SK-N-SH treated with all-trans-retinoic acid at 6 μM for 48 hours (cell line): Measurements from ENCODE around the gene ZNF791.
"Not testable (repeated sequence)": the region's sequence is repeated elsewhere in the genome, so short reads cannot be mapped to it uniquely, and the experiment has no call there.

Source experiments
- ATAC-seq: fragments of 200-7000 bp; cut with Tn5 transposase; 3 replicates; pipeline ENCODE4 v1.9.1; 2020; ENCODE audit warnings: mild to moderate bottlenecking, moderate library complexity
- ARNTL ChIP-seq: fragments of 450-650 bp; formaldehyde crosslinking; IDR thresholded peaks from 2 replicates; pipeline ENCODE4 v1.5.0; 2020; ENCODE audit warnings: low read depth, mild to moderate bottlenecking, moderate library complexity, borderline replicate concordance
- BACH2 ChIP-seq: fragments of 250-450 bp; sonication (Bioruptor Pico); IDR thresholded peaks from 2 replicates; pipeline ENCODE4 v1.9.0; 2021; ENCODE audit warnings: mild to moderate bottlenecking, borderline replicate concordance
- CREB5 ChIP-seq: fragments of 250-450 bp; sonication (Bioruptor Pico); IDR thresholded peaks from 2 replicates; pipeline ENCODE4 v1.5.1; 2020; ENCODE audit warnings: low read depth, mild to moderate bottlenecking, moderate library complexity
- CSDC2 ChIP-seq: fragments of 250-450 bp; sonication (Bioruptor Pico); IDR thresholded peaks from 2 replicates; pipeline ENCODE4 v1.5.0; 2020; ENCODE audit warnings: mild to moderate bottlenecking, moderate library complexity
- CSRNP3 ChIP-seq: fragments of 250-450 bp; sonication (Bioruptor Pico); IDR thresholded peaks from 2 replicates; pipeline ENCODE4 v1.5.1; 2021; ENCODE audit warnings: mild to moderate bottlenecking, moderate library complexity
- ESRRG ChIP-seq: fragments of 250-450 bp; sonication (Bioruptor Pico); IDR thresholded peaks from 2 replicates; pipeline ENCODE4 v1.6.1; 2021; ENCODE audit warnings: mild to moderate bottlenecking
- GLIS3 ChIP-seq: fragments of 250-450 bp; sonication (Bioruptor Pico); IDR thresholded peaks from 2 replicates; pipeline ENCODE4 v1.5.0; 2020; ENCODE audit warnings: mild to moderate bottlenecking, moderate library complexity
- ISL1 ChIP-seq: fragments of 250-450 bp; sonication (Bioruptor Pico); IDR thresholded peaks from 2 replicates; pipeline ENCODE4 v2.1.2; 2022; ENCODE audit warnings: mild to moderate bottlenecking, moderate library complexity
- OSR1 ChIP-seq: fragments of 250-450 bp; sonication (Bioruptor Pico); IDR thresholded peaks from 2 replicates; pipeline ENCODE4 v1.8.0; 2022; ENCODE audit warnings: moderate library complexity, mild to moderate bottlenecking, inconsistent platforms
- PPARA ChIP-seq: fragments of 250-450 bp; sonication (Bioruptor Pico); IDR thresholded peaks from 2 replicates; pipeline ENCODE4 v1.5.0; 2020; ENCODE audit warnings: mild to moderate bottlenecking, borderline replicate concordance
- RARB ChIP-seq: fragments of 250-450 bp; sonication (Bioruptor Pico); IDR thresholded peaks from 2 replicates; pipeline ENCODE4 v1.8.0; 2021; ENCODE audit warnings: mild to moderate bottlenecking, moderate library complexity
- SNAI2 ChIP-seq: fragments of 250-450 bp; sonication (Bioruptor Pico); IDR thresholded peaks from 2 replicates; pipeline ENCODE4 v1.5.0; 2020; ENCODE audit warnings: mild to moderate bottlenecking, moderate library complexity
- TCF4 ChIP-seq: fragments of 250-450 bp; sonication (Bioruptor Pico); IDR thresholded peaks from 2 replicates; pipeline ENCODE4 v1.8.0; 2021; ENCODE audit warnings: mild to moderate bottlenecking, moderate library complexity, borderline replicate concordance
- TOX ChIP-seq: fragments of 250-450 bp; sonication (Bioruptor Pico); IDR thresholded peaks from 2 replicates; pipeline ENCODE4 v1.8.0; 2021; ENCODE audit warnings: mild to moderate bottlenecking, moderate library complexity, borderline replicate concordance
- ZC3H10 ChIP-seq: fragments of 250-450 bp; sonication (Bioruptor Pico); IDR thresholded peaks from 2 replicates; pipeline ENCODE4 v1.5.1; 2021; ENCODE audit warnings: mild to moderate bottlenecking, moderate library complexity
- ZFP3 ChIP-seq: fragments of 250-450 bp; sonication (Bioruptor Pico); IDR thresholded peaks from 2 replicates; pipeline ENCODE4 v1.5.0; 2020; ENCODE audit warnings: mild to moderate bottlenecking, moderate library complexity
- ZFP30 ChIP-seq: fragments of 450-650 bp; formaldehyde crosslinking; IDR thresholded peaks from 2 replicates; pipeline ENCODE4 v1.5.0; 2022; ENCODE audit warnings: mild to moderate bottlenecking, moderate library complexity
- ZNF565 ChIP-seq: fragments of 450-650 bp; formaldehyde crosslinking; conservative IDR thresholded peaks from 2 replicates; pipeline ENCODE4 v1.5.0; 2020; ENCODE audit warnings: low read depth, mild to moderate bottlenecking, moderate library complexity
- ZNF70 ChIP-seq: fragments of 450-650 bp; formaldehyde crosslinking; IDR thresholded peaks from 2 replicates; pipeline ENCODE4 v1.5.0; 2020; ENCODE audit warnings: mild to moderate bottlenecking, moderate library complexity
- ZNF8 ChIP-seq: fragments of 450-650 bp; formaldehyde crosslinking; IDR thresholded peaks from 2 replicates; pipeline ENCODE4 v1.5.0; 2020; ENCODE audit warnings: mild to moderate bottlenecking, moderate library complexity
- TF ChIP-seq, protein P1 (sequence below): fragments of 250-450 bp; sonication (Bioruptor Pico); IDR thresholded peaks from 2 replicates; pipeline ENCODE4 v1.8.0; 2021; ENCODE audit warnings: low read depth, mild to moderate bottlenecking, moderate library complexity, borderline replicate concordance
- TF ChIP-seq, protein P2 (sequence below): fragments of 250-450 bp; sonication (Bioruptor Pico); IDR thresholded peaks from 2 replicates; pipeline ENCODE4 v1.8.0; 2020; ENCODE audit warnings: mild to moderate bottlenecking, moderate library complexity, borderline replicate concordance
- TF ChIP-seq, protein P3 (sequence below): fragments of 250-450 bp; sonication (Bioruptor Pico); IDR thresholded peaks from 2 replicates; pipeline ENCODE4 v1.5.0; 2020; ENCODE audit warnings: mild to moderate bottlenecking, moderate library complexity

The ZNF791 gene

GRCh38 chr19:12642506-12642905 lies 31.8 kb downstream of the ZNF791 start:
- TF ChIP-seq GLIS3 (no peak), TOX (no peak), SNAI2 (CRISPR knock-in tag) (no peak), CSDC2 (no peak), ZC3H10 (CRISPR knock-in tag) (no peak), ZNF8 (CRISPR knock-in tag) (no peak), ISL1 (CRISPR knock-in tag) (no peak), OSR1 (CRISPR knock-in tag) (no peak), CSRNP3 (CRISPR knock-in tag) (no peak), ZNF565 (CRISPR knock-in tag) (no peak), ESRRG (CRISPR knock-in tag) (no peak), ZFP30 (no peak), ARNTL (no peak), PPARA (CRISPR knock-in tag) (no peak), BACH2 (CRISPR knock-in tag) (no peak)
- TF ChIP-seq, protein P1, sequence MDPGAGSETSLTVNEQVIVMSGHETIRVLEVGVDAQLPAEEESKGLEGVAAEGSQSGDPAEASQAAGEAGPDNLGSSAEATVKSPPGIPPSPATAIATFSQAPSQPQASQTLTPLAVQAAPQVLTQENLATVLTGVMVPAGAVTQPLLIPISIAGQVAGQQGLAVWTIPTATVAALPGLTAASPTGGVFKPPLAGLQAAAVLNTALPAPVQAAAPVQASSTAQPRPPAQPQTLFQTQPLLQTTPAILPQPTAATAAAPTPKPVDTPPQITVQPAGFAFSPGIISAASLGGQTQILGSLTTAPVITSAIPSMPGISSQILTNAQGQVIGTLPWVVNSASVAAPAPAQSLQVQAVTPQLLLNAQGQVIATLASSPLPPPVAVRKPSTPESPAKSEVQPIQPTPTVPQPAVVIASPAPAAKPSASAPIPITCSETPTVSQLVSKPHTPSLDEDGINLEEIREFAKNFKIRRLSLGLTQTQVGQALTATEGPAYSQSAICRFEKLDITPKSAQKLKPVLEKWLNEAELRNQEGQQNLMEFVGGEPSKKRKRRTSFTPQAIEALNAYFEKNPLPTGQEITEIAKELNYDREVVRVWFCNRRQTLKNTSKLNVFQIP (CRISPR knock-in tag) = no peak
- TF ChIP-seq, protein P2, sequence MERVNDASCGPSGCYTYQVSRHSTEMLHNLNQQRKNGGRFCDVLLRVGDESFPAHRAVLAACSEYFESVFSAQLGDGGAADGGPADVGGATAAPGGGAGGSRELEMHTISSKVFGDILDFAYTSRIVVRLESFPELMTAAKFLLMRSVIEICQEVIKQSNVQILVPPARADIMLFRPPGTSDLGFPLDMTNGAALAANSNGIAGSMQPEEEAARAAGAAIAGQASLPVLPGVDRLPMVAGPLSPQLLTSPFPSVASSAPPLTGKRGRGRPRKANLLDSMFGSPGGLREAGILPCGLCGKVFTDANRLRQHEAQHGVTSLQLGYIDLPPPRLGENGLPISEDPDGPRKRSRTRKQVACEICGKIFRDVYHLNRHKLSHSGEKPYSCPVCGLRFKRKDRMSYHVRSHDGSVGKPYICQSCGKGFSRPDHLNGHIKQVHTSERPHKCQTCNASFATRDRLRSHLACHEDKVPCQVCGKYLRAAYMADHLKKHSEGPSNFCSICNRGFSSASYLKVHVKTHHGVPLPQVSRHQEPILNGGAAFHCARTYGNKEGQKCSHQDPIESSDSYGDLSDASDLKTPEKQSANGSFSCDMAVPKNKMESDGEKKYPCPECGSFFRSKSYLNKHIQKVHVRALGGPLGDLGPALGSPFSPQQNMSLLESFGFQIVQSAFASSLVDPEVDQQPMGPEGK (CRISPR knock-in tag) = no peak
- TF ChIP-seq, protein P3, sequence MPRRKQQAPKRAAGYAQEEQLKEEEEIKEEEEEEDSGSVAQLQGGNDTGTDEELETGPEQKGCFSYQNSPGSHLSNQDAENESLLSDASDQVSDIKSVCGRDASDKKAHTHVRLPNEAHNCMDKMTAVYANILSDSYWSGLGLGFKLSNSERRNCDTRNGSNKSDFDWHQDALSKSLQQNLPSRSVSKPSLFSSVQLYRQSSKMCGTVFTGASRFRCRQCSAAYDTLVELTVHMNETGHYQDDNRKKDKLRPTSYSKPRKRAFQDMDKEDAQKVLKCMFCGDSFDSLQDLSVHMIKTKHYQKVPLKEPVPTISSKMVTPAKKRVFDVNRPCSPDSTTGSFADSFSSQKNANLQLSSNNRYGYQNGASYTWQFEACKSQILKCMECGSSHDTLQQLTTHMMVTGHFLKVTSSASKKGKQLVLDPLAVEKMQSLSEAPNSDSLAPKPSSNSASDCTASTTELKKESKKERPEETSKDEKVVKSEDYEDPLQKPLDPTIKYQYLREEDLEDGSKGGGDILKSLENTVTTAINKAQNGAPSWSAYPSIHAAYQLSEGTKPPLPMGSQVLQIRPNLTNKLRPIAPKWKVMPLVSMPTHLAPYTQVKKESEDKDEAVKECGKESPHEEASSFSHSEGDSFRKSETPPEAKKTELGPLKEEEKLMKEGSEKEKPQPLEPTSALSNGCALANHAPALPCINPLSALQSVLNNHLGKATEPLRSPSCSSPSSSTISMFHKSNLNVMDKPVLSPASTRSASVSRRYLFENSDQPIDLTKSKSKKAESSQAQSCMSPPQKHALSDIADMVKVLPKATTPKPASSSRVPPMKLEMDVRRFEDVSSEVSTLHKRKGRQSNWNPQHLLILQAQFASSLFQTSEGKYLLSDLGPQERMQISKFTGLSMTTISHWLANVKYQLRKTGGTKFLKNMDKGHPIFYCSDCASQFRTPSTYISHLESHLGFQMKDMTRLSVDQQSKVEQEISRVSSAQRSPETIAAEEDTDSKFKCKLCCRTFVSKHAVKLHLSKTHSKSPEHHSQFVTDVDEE (CRISPR knock-in tag) = no peak
- ATAC-seq = no peak

GRCh38 chr19:12643716-12644115 lies 33.0 kb downstream of the ZNF791 start:
- ATAC-seq = not testable (repeated sequence)

DNA sequence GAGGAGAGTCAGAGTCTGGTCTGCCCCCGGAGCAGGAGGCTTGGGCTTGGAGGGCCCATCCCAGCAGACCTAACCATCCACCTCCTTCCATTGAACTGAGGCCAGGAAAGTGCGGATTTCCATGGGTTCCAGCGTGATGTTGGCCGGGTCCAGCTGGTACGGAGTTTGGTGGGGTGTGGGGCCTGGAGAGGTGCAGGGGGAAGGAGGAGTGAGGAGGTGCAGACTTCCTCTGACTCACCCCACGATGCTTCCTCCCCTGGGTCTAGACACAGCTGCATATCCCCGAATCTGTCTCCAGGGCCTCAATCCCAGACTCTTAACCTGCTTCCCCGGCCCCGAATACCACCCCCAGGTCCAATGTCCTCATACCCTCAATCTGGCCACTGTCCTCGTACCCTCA lies 35.8 kb downstream of the ZNF791 start:
- no peak for TF ChIP-seq RARB (CRISPR knock-in tag)
- TF ChIP-seq ZFP30 = no peak
- TF ChIP-seq OSR1 (CRISPR knock-in tag) = no peak
- no peak for TF ChIP-seq ZFP3 (CRISPR knock-in tag)
- TF ChIP-seq ZC3H10 (CRISPR knock-in tag) = no peak
- no peak for TF ChIP-seq SNAI2 (CRISPR knock-in tag)
- TF ChIP-seq ARNTL = no peak
- TF ChIP-seq ZNF70 (CRISPR knock-in tag) = no peak
- TF ChIP-seq CREB5 (CRISPR knock-in tag) = no peak
- TF ChIP-seq, protein P2 (CRISPR knock-in tag) = no peak
- no peak for TF ChIP-seq ZNF8 (CRISPR knock-in tag)
- no peak for TF ChIP-seq ISL1 (CRISPR knock-in tag)
- TF ChIP-seq PPARA (CRISPR knock-in tag) = no peak
- TF ChIP-seq, protein P1 (CRISPR knock-in tag) = no peak
- no peak for TF ChIP-seq GLIS3
- no peak for TF ChIP-seq BACH2 (CRISPR knock-in tag)
- TF ChIP-seq TCF4 = no peak
- no peak for TF ChIP-seq TOX
- no peak for ATAC-seq
